Activated CD8-positive, alpha-beta memory T cell treated with anti-CD3 and anti-CD28 coated beads for 36 hours (primary cell): Measurements from ENCODE around the gene FOCAD. TPM values are rescaled to one million over a fixed set of nuclear protein-coding genes. Genes with fewer than 3 reads are reported as not detected.

Experiments used
- CTCF ChIA-PET: fragments of 350-600 bp; sonication (Branson Sonifier 250); formaldehyde crosslinking; loops from one replicate; lab custom pipeline; 2021; ENCODE audit warnings: antibody characterized with exemption; lab: Charles Lee
- POLR2A ChIA-PET: fragments of 350-600 bp; sonication (Branson Sonifier 250); formaldehyde crosslinking; loops from one replicate; lab custom pipeline; 2021; ENCODE audit warnings: antibody characterized with exemption; lab: Charles Lee
- total RNA-seq, 2 experiments: library from RNA; stranded (reverse); gene quantifications; one replicate each; pipeline ENCODE4 v1.2.3, GENCODE V29; 2021

The FOCAD gene, protein sequence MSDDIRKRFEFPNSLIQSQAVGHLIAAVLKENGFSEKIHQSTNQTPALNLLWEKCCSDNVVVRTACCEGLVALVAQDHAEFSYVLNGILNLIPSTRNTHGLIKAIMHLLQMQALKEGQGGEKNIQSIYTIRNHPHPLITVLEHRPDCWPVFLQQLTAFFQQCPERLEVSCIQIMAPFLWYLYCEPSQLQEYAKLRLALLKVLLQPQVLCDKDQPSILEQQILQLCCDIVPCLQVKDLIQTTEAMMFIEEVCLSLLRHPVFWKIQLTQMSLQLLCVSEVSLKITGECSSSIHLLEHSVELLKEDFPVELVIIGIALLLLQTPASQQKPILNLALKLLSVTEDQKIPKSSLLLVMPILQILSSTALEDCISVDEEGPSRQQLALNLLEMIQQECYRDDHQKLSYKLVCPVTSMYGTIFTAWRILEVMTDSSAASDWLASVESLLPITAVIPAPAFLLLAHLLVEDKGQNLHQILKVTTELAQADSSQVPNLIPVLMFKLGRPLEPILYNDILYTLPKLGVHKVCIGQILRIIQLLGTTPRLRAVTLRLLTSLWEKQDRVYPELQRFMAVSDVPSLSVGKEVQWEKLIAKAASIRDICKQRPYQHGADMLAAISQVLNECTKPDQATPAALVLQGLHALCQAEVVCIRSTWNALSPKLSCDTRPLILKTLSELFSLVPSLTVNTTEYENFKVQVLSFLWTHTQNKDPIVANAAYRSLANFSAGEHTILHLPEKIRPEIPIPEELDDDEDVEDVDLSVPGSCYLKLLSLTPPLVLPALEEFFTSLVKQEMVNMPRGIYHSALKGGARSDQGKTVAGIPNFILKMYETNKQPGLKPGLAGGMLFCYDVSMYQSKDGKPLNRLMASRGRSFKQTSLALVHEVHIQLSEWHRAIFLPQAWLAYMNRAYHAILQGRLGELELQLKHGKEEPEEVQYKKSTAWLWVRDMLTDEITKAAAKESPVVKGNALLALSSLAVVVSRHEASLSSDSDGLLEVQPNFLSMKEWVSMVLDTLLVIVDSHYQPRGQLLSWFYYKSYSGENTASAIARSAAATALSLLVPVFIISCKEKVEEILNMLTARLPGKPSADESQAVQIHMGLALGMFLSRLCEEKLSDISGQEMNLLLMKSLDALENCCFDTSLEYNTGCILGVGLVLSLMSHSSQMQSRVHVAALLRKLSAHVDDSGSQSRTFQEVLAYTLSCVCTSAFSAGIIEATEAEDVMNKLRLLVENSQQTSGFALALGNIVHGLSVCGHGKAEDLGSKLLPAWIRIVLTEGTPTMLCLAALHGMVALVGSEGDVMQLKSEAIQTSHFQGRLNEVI (N-terminal part only)
- total RNA-seq, result 10 to 100 TPM; 27.8 to 29.4 TPM

- POLR2A ChIA-PET, result interaction anchor here (0.5 to 3.3 kb wide), 11 partner anchors 10 to 1586 kb away, joined by 3 to 33 read pairs (median 4); partner anchors contain the start of gene MLLT3
- CTCF ChIA-PET, result interaction anchor here (0.5 to 2.4 kb wide), 4 partner anchors 26 to 781 kb away, joined by 3 to 6 read pairs (median 4); partner anchors contain the start of gene MLLT3
Measured at GRCh38 chr9:20684035-20684874, at the start of gene FOCAD. Gene FOCAD (plus strand): TSS chr9:20684259. CDS start chr9:20715354, 31,095 bp downstream.

DNA sequence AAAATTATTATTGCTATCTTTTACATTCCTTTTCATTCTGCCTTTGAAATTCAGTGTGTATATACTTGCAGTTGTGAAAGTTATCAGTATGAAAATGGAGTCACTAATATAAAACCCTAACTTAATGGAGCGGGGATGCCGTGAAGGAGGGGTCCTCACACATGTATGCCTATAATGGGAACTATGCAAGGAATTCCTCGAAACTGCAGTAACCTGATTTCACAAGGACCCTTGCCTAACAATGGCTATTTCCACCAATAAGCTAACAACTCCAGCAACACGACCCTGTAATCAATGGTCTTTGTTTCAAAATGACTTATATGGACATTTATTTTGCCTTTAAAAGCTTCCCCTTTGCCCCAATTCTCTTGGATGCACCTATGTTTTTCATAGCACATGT is 49.2 kb upstream of the FOCAD start:
- ChIA-PET CTCF (no interaction called here), POLR2A (no interaction called here)

- POLR2A ChIA-PET, result no interaction called here
- CTCF ChIA-PET, result no interaction called here
Measured at GRCh38 chr9:20636888-20637440, 47.1 kb upstream of the FOCAD start.

- ChIA-PET POLR2A (interaction anchor here (1.4 kb wide), 1 partner anchor 18 kb away, joined by 5 read pairs; the partner anchor contains the start of gene MLLT3), CTCF (no interaction called here)
Measured at GRCh38 chr9:20640331-20641187, 43.5 kb upstream of the FOCAD start.

DNA sequence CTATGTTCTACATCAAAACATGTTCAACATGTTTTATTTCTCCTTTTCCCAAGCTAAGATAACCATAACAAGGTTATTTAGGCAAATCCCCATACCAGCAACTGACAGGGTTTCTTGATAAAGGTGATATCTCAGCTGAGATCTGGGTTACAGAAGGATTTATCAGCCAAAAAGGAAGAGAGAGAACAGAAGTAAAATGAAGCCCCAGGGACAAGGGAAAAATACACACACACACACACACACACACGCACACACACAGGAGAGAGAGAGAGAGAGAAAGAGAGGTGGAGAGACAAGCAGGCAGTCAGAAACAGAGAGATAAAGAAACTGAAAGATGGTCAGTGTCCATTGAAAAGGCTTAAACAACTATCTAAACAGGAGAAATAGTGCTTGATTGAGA is 42.0 kb upstream of the FOCAD start:
- ChIA-PET CTCF (interaction anchor here (1.0 kb wide), 1 partner anchor 17 kb away, joined by 3 read pairs; no protein-coding TSS in a partner anchor), POLR2A (no interaction called here)

- CTCF ChIA-PET, result no interaction called here
- POLR2A ChIA-PET, result no interaction called here
Measured at GRCh38 chr9:20643660-20644059, 40.4 kb upstream of the FOCAD start.

GRCh38 chr9:20646656-20647055 is 37.4 kb upstream of the FOCAD start:
- ChIA-PET POLR2A (no interaction called here), CTCF (no interaction called here)

DNA sequence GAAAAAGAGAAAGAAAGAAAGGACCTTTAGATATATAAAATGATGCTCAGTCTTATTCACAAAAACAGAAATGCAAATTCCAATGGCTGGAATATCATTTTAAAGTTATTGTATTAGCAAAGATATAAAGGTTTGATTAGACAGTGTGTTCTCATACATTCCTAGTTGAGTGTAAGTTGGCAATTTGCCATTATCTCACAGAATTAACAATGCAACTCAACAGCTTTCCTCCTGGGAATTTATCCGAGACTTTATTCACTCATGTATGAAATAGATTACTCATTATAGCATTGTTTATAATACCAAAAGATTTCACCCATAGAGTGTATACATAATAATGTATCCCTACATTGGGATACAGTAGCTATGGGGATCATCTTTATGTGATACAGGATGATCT is 34.7 kb upstream of the FOCAD start:
- ChIA-PET POLR2A (no interaction called here), CTCF (interaction anchor here (0.7 kb wide), 2 partner anchors 14 to 16 kb away, joined by 3 read pairs; no protein-coding TSS in a partner anchor)

GRCh38 chr9:20650313-20650712 is 33.7 kb upstream of the FOCAD start:
- ChIA-PET POLR2A (no interaction called here), CTCF (no interaction called here)

GRCh38 chr9:20650750-20651299 is 33.2 kb upstream of the FOCAD start:
- ChIA-PET POLR2A (no interaction called here), CTCF (no interaction called here)

DNA sequence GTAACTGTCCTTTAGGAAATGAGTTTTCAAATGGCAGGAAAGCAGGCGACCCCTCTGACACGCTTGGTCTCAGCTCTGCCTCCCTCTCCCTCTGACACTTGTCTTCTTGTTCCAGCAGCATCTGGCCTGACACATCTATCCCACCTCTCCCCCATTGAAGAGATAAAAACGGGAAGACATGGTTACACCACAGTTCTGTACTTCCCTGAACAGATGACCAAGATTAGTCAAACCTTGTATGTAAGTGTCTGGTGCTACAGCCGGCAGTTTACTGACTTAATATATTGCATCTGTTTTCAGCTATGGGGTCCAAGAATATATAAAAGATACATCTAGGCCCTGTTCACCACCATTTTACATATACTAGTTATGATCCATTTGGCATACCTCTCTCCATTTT is 32.1 kb upstream of the FOCAD start:
- CTCF ChIA-PET, result no interaction called here
- POLR2A ChIA-PET, result no interaction called here

DNA sequence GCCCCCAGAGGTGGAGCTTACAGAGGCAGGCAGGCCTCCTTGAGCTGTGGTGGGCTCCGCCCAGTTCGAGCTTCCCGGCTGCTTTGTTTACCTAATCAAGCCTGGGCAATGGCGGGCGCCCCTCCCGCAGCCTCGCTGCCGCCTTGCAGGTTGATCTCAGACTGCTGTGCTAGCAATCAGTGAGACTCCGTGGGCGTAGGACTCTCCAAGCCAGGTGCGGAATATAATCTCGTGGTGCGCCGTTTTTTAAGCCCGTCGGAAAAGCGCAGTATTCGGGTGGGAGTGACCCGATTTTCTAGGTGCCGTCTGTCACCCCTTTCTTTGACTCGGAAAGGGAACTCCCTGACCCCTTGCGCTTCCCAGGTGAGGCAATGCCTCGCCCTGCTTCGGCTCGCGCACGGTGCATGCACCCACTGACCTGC is 25.8 kb upstream of the FOCAD start:
- CTCF ChIA-PET, result interaction anchor here (0.8 kb wide), 1 partner anchor 26 kb away, joined by 3 read pairs; the partner anchor contains the start of gene FOCAD
- POLR2A ChIA-PET, result interaction anchor here (1.0 kb wide), 1 partner anchor 26 kb away, joined by 4 read pairs; the partner anchor contains the start of gene FOCAD

- ChIA-PET CTCF (interaction anchor here (0.7 to 0.8 kb wide), 2 partner anchors 25 to 34 kb away, joined by 3 read pairs; partner anchors contain the start of gene FOCAD), POLR2A (interaction anchor here (1.0 kb wide), 1 partner anchor 25 kb away, joined by 4 read pairs; the partner anchor contains the start of gene FOCAD)
Measured at GRCh38 chr9:20658677-20659473, 25.2 kb upstream of the FOCAD start.

- POLR2A ChIA-PET, result no interaction called here
- CTCF ChIA-PET, result no interaction called here
Measured at GRCh38 chr9:20659474-20659967, 24.5 kb upstream of the FOCAD start.

DNA sequence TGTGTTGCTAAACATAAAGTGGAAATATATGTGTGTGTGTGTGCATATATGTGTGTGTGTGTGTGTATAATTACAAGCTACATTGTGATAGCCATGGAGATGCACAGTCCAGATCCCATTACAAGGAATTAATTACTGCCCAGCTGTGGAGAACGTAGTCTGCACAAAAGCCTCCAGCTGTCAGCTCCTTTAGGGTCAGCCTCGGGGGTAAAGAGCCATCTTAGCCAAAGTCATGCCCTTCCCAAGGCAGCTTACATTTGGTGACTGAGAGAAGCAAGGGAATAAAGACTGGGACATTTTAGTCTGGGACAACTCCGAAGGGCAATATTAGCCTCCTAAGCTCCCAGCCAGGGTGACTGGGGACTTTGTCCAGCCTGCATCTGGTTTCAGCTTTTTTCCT is 21.9 kb upstream of the FOCAD start:
- POLR2A ChIA-PET, result interaction anchor here (1.0 kb wide), 1 partner anchor 22 kb away, joined by 4 read pairs; the partner anchor contains the start of gene FOCAD
- CTCF ChIA-PET, result interaction anchor here (1.1 kb wide), 1 partner anchor 24 kb away, joined by 3 read pairs; no protein-coding TSS in a partner anchor
